ENCODE results near the gene ZNF70. TPM values are rescaled to one million over a fixed set of nuclear protein-coding genes. Genes with fewer than 3 reads are reported as not detected.

Gene ZNF70
- total RNA-seq, 1 experiment from 2014 or later: 2.9 TPM

GRCh38 chr22:23783265-23784150 lies 32.6 kb upstream of the ZNF70 start:
- ChIA-PET CTCF (no interaction called here), POLR2A (ENCODE audit: unreplicated experiment) (no interaction called here)
- no peaks in the 10 kb centered on the region for H3K27me3 ChIP-seq (ENCODE audit: insufficient read depth, low read depth)
- H3K79me2 ChIP-seq (ENCODE audit: low read depth): peaks cover 12% of the 10 kb centered on the region
- H2AFZ ChIP-seq: no peak overlapping the region
- H3K4me1 ChIP-seq (replicated peaks; ENCODE audit: insufficient read depth): peaks cover 29% of the 10 kb centered on the region
- no peak overlapping the region for H3K27ac ChIP-seq
- no TSS peak for BruUV-seq (replicated peaks)
- no peaks in the 10 kb centered on the region for H3K9me3 ChIP-seq (ENCODE audit: insufficient read depth, low read depth)
- no peak for DNase-seq
- intact Hi-C loops (cut with micrococcal nuclease; ENCODE audit: unreplicated experiment): no loop called here
- H3K4me3 ChIP-seq: no peak overlapping the region
- peaks cover 7% of the 10 kb centered on the region; the same call in 1 of the 2 replicates for H3F3A ChIP-seq (ENCODE audit: insufficient read depth, low read depth)
- no peaks in the 10 kb centered on the region for H3K9me2 ChIP-seq (ENCODE audit: insufficient read depth)
- no peak for TF ChIP-seq EZH2 (IDR thresholded peaks at IDR 0.05; ENCODE audit: low read depth)
- TF ChIP-seq CTCF (conservative IDR thresholded peaks at IDR 0.05): no peak
- no peaks in the 10 kb centered on the region for H3K36me3 ChIP-seq (ENCODE audit: low read depth)
- H4K20me1 ChIP-seq (ENCODE audit: insufficient read depth): peaks cover 12% of the 10 kb centered on the region
- no peak overlapping the region for H3K4me2 ChIP-seq

- H3K9me3 ChIP-seq (ENCODE audit: insufficient read depth, low read depth): no peaks in the 10 kb centered on the region
- BruUV-seq (replicated peaks): no TSS peak
- POLR2A ChIA-PET (ENCODE audit: unreplicated experiment): no interaction called here
Measured at GRCh38 chr22:23782703-23783102, 31.8 kb upstream of the ZNF70 start.

GRCh38 chr22:23782252-23782651 lies 31.3 kb upstream of the ZNF70 start:
- H3F3A ChIP-seq (ENCODE audit: insufficient read depth, low read depth): peaks cover 7% of the 10 kb centered on the region; the same call in 1 of the 2 replicates
- H3K27ac ChIP-seq: no peak overlapping the region
- H3K4me3 ChIP-seq: no peak overlapping the region
- intact Hi-C loops (cut with micrococcal nuclease; ENCODE audit: unreplicated experiment): no loop called here
- peak overlapping the region; percentile 58; the same call in 1 of the 2 replicates for H3K4me2 ChIP-seq
- H3K36me3 ChIP-seq (ENCODE audit: low read depth): no peaks in the 10 kb centered on the region
- no TSS peak for BruUV-seq (replicated peaks)
- peaks cover 20% of the 10 kb centered on the region for H3K4me1 ChIP-seq (replicated peaks; ENCODE audit: insufficient read depth)
- no peak for DNase-seq
- no peaks in the 10 kb centered on the region for H3K9me3 ChIP-seq (ENCODE audit: insufficient read depth, low read depth)
- CTCF ChIA-PET: interaction anchor here (0.6 to 1.1 kb wide), 2 partner anchors 11 to 28 kb away, joined by 3 to 6 read pairs; partner anchors contain the start of gene VPREB3
- POLR2A ChIA-PET (ENCODE audit: unreplicated experiment): no interaction called here
- H2AFZ ChIP-seq: no peak overlapping the region
- TF ChIP-seq EZH2 (IDR thresholded peaks at IDR 0.05; ENCODE audit: low read depth) (no peak), CTCF (conservative IDR thresholded peaks at IDR 0.05) (no peak)
- H3K27me3 ChIP-seq (ENCODE audit: insufficient read depth, low read depth): no peaks in the 10 kb centered on the region
- H4K20me1 ChIP-seq (ENCODE audit: insufficient read depth): no peaks in the 10 kb centered on the region
- no peaks in the 10 kb centered on the region for H3K79me2 ChIP-seq (ENCODE audit: low read depth)
- no peaks in the 10 kb centered on the region for H3K9me2 ChIP-seq (ENCODE audit: insufficient read depth)

More at GRCh38 chr22:23782703-23783102, 31.8 kb upstream of the ZNF70 start:
- intact Hi-C loops (cut with micrococcal nuclease; ENCODE audit: unreplicated experiment): no loop called here
- DNase-seq: no peak
- no peaks in the 10 kb centered on the region for H3K9me2 ChIP-seq (ENCODE audit: insufficient read depth)
- no peak overlapping the region for H2AFZ ChIP-seq
- TF ChIP-seq EZH2 (IDR thresholded peaks at IDR 0.05; ENCODE audit: low read depth): no peak
- no peak for TF ChIP-seq CTCF (conservative IDR thresholded peaks at IDR 0.05)
- no peak overlapping the region for H3K4me3 ChIP-seq
- CTCF ChIA-PET: interaction anchor here (0.6 kb wide), 1 partner anchor 28 kb away, joined by 3 read pairs; the partner anchor contains the start of gene VPREB3
- H3K27ac ChIP-seq: no peak overlapping the region
- no peaks in the 10 kb centered on the region for H3K27me3 ChIP-seq (ENCODE audit: insufficient read depth, low read depth)
- peaks cover 4% of the 10 kb centered on the region for H4K20me1 ChIP-seq (ENCODE audit: insufficient read depth)
- peaks cover 21% of the 10 kb centered on the region for H3K4me1 ChIP-seq (replicated peaks; ENCODE audit: insufficient read depth)
- peaks cover 4% of the 10 kb centered on the region for H3K79me2 ChIP-seq (ENCODE audit: low read depth)
- H3K4me2 ChIP-seq: no peak overlapping the region
- peaks cover 7% of the 10 kb centered on the region; the same call in 1 of the 2 replicates for H3F3A ChIP-seq (ENCODE audit: insufficient read depth, low read depth)
- H3K36me3 ChIP-seq (ENCODE audit: low read depth): no peaks in the 10 kb centered on the region

Measured in PC-9 (cell line).